NCI-H1105 treated with DMSO at 0.1 percent for 48 hours (cell line): Measurements from ENCODE around the gene FUT8.

Experiments
- DNase-seq: peaks from one replicate; lab custom pipeline; 2025; lab: John Stamatoyannopoulos, UW

The FUT8 gene

GRCh38 chr14:65495196-65495595 is 82.7 kb downstream of the FUT8 start:
- DNase-seq, result no peak

DNA sequence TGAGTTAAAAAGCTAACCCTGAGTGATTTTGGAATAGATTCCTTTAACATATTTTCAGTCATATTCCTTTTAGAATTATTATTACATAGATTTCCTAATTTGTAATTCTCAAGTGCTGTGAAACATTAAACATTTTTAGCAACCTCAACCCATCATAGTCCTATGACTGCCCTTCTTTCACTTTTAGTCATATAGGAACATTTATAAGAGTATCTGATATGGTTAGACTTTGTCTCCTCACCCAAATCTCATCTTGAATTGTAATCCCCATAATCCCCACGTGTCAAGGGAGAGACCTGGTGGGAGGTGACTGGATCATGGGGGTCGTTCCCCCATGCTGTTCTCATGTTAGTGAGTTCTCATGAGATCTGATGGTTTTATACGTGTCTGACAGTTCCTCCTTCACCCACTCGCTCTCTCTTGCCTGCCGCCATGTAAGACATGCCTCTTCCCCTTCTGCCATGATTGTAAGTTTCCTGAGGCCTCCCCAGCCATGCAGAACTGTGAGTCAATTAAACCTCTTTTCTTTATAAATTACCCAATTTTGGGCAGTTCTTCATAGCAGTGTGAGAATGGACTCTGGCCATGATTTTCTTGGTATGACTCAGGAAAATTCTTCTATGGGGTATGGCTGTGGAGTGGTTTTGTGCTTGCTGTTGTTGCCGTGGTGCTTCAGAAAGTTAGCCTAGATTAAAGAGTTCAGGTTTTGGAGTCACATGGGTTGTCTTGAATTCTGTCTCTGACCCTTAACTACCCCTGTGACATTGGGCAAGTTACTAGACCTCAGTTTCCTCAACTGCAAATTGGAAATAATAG is 83.9 kb downstream of the FUT8 start:
- no peak for DNase-seq

- no peak for DNase-seq
Observed at GRCh38 chr14:65499138-65499537, 86.6 kb downstream of the FUT8 start.

- DNase-seq, result no peak
Observed at GRCh38 chr14:65500075-65500474, 87.5 kb downstream of the FUT8 start.

GRCh38 chr14:65501328-65501727 is 88.8 kb downstream of the FUT8 start:
- DNase-seq, result no peak

GRCh38 chr14:65502676-65503124 is 90.2 kb downstream of the FUT8 start:
- peak; percentile 29 for DNase-seq

DNA sequence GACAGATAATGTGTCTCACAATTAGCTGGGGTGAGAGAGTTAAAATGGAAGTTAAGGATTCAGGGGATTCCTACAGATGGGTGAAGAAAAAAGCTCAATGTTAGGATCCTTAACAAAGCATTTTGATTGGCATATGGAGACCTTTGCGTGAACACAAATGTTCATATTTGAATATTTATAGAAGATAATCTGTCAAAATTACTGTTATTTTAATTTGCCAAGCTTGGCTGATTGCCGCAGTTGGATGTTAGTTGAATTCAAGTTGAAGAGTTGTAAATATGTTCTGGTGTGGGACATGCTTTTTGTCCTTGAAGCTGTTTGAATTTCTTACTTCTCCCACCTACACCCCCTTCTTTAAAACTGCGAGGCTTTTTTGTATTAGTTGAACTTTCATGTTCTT is 91.2 kb downstream of the FUT8 start:
- DNase-seq, result no peak

GRCh38 chr14:65506801-65507200 is 94.3 kb downstream of the FUT8 start:
- peak; percentile 81 for DNase-seq

GRCh38 chr14:65509842-65510241 is 97.3 kb downstream of the FUT8 start:
- no peak for DNase-seq

DNA sequence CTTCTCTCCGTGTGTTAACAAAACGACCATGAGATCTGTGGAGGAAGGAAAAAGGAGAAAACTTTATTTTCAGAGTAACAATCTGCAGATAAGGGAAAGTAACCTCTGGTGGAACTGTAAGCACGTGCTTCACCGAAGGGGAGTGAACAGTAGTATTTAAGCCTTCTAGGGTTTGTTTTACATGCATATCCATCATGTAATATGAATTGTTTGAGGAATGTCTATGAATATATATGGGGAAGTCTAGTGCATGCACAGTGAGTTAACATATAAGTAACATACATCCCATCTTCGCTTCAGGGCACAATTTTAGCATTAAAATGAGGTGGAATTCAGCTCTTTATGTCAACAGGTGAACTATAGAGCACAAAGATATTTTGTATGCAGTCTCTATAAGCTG is 101.1 kb downstream of the FUT8 start:
- no peak for DNase-seq

GRCh38 chr14:65517635-65518542 is 105.4 kb downstream of the FUT8 start:
- DNase-seq, result no peak

GRCh38 chr14:65528069-65528468 is 115.5 kb downstream of the FUT8 start:
- DNase-seq, result no peak

- no peak for DNase-seq
Observed at GRCh38 chr14:65531148-65531547, 118.6 kb downstream of the FUT8 start.

GRCh38 chr14:65533736-65534404 is 121.3 kb downstream of the FUT8 start:
- DNase-seq, result no peak

DNA sequence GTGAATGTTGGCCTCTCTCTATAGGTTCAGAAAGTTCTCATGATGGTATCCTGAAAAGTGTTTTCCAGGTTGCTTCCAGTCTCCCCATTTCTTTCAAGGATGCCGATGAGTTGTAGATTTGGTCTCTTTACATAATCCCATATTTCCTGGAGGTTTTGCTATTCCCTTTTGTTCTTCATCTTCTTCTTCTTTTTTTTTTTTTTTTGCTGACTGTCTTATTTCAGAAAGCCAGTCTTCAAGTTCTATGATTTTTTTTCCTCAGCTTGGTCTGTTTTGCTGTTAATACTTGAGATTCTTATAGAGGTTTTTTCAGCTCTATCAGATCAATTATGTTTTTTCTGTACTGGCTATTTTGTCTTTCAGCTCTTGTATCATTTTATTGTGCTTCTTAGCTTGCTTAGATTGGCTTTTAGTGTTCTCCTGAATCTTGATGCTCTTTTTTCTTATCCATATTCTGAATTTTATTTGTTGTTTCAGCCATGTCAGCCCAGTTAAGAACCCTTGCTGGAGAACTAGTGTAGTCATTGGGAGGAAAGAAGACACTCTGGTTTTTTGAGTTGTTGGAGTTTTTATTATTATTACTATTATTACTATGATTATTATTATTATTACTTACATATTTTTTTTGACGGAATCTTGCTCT is 124.4 kb downstream of the FUT8 start:
- no peak for DNase-seq

- DNase-seq, result no peak
Observed at GRCh38 chr14:65548878-65549277, 136.3 kb downstream of the FUT8 start.

- DNase-seq, result no peak
Observed at GRCh38 chr14:65549429-65549828, 136.9 kb downstream of the FUT8 start.

- DNase-seq, result no peak
Observed at GRCh38 chr14:65550779-65551643, 138.5 kb downstream of the FUT8 start.

DNA sequence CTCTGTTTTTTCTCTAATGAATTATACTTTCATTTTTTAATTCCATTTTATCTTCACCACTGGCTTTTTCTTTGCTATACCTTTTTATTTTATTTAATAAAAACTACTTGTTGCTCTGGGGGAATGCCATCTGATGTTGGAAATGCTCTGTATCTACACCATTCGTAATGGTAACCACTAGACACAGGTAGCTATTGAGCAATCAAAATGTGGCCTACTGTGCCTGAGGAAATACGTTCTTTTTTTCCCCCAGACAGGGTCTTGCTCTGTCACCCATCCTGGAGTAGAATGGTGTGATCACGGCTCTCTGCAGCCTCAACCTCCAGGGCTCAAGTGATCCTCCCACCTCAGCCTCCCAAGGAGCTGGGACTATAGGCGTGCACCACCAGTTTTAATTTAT is 140.2 kb downstream of the FUT8 start:
- DNase-seq, result no peak

- DNase-seq, result no peak
Observed at GRCh38 chr14:65554837-65555236, 142.3 kb downstream of the FUT8 start.

DNA sequence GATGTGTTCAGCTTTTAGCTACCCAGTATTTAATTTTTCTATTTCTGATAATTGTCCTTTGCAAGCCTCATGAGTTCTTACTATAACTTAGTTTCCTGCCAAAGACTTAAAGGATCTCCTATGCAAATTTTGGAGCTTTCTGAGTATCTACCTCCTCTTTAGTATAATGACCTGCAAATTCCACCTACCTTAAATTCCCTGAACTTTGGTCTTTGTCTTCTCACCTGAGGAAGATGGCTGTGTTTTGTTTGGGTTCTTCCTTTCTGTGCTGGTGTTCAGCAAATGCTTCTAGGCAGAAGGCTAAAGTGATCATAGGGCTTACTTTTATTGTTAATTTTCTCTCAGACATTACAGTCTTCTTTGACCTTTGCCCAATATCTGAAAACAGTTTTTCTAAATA is 142.8 kb downstream of the FUT8 start:
- DNase-seq, result no peak
